Sigmoid colon (tissue), 3 donors: ENCODE measurements around the gene CCL25.

Experiments
- POLR2A ChIP-seq, 2 donors: fragments of 450-650 bp; IDR thresholded peaks; one replicate each; pipeline ENCODE4 v1.6.1; 2016; ENCODE audit warnings: antibody characterized with exemption in 2 of 2, mild to moderate bottlenecking in 2 of 2, moderate library complexity in 2 of 2
- TF ChIP-seq, protein P1 (sequence below), 4 experiments: fragments of 450-650 bp in 3 of 4; fragments of 200-600 bp in 1 of 4; IDR thresholded peaks; one replicate each; pipeline ENCODE4 v1.5.1; 2016 to 2019; ENCODE audit warnings: antibody characterized with exemption in 4 of 4, mild to moderate bottlenecking in 3 of 4, moderate library complexity in 2 of 4

DNA sequence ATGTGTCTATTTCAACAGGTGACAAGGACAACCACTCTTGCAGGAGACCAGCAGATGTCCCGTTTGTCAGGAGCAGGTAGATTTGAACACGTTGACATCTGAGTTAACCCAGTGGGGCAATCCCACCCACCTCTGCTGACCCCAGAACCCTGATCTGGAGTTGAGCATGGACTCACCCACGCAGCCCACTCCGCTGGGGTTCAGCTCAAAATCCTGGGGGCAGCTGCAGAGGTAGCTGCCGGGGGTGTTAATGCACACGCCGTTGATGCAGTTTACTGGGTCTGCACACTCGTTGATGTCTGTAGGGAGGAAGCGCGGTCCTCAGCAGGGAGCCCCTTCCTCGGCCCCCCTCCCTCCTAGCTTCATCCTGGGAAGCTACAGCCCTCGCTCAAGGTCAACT lies 56.9 kb downstream of the CCL25 start:
- TF ChIP-seq, protein P1, sequence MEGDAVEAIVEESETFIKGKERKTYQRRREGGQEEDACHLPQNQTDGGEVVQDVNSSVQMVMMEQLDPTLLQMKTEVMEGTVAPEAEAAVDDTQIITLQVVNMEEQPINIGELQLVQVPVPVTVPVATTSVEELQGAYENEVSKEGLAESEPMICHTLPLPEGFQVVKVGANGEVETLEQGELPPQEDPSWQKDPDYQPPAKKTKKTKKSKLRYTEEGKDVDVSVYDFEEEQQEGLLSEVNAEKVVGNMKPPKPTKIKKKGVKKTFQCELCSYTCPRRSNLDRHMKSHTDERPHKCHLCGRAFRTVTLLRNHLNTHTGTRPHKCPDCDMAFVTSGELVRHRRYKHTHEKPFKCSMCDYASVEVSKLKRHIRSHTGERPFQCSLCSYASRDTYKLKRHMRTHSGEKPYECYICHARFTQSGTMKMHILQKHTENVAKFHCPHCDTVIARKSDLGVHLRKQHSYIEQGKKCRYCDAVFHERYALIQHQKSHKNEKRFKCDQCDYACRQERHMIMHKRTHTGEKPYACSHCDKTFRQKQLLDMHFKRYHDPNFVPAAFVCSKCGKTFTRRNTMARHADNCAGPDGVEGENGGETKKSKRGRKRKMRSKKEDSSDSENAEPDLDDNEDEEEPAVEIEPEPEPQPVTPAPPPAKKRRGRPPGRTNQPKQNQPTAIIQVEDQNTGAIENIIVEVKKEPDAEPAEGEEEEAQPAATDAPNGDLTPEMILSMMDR (IDR thresholded peaks at IDR 0.05) = no peak
- no peak for TF ChIP-seq POLR2A (IDR thresholded peaks at IDR 0.05)
